ENCODE measurements around the gene BBS2. TPM values are rescaled to one million over a fixed set of nuclear protein-coding genes. Genes with fewer than 3 reads are reported as not detected.

The BBS2 gene
- total RNA-seq, 2 donors from 2014 or later, result 35.3 to 52.6 TPM

- H3K27me3 ChIP-seq (ENCODE audit: control insufficient read depth, insufficient read depth, low read length, poor library complexity, severe bottlenecking), result no peaks in the 10 kb centered on the region
- Mint-ChIP-seq H3K27me3 (ENCODE audit: insufficient read depth) (no peaks in the 10 kb centered on the region), H3K4me1 (peaks cover 12% of the 10 kb centered on the region), H3K4me3 (no peak overlapping the region), H3K36me3 (ENCODE audit: low read depth) (no peaks in the 10 kb centered on the region), H3K27ac (peak overlapping the region; percentile 56), H3K9me3 (no peaks in the 10 kb centered on the region)
- no peaks in the 10 kb centered on the region for H3K9me3 ChIP-seq (ENCODE audit: control insufficient read depth, low read length)
- no peak for TF ChIP-seq CTCF (conservative IDR thresholded peaks at IDR 0.05)
- no peak overlapping the region for H3K4me3 ChIP-seq (ENCODE audit: low read length)
- DNase-seq, result peak; percentile 72
- no peaks in the 10 kb centered on the region for H3K36me3 ChIP-seq (ENCODE audit: control insufficient read depth, insufficient read depth, low read length)
- H3K27ac ChIP-seq (ENCODE audit: low read depth, low read length), result peak overlapping the region; percentile 96
- 27 to 39% methylated on average over 10 to 12 of the region's 12 CpGs for WGBS, 2 experiments (ENCODE audit: insufficient coverage in 1 of 2, insufficient read length in 1 of 2)
- H3K9ac ChIP-seq (ENCODE audit: extremely low read depth, low read length, poor library complexity, severe bottlenecking), result no peak overlapping the region
- no peaks in the 10 kb centered on the region for H3K4me1 ChIP-seq (ENCODE audit: control insufficient read depth, insufficient read depth, low read length)
These were observed 27.5 kb upstream of the BBS2 start for GRCh38 chr16:56547120-56547948.

DNA sequence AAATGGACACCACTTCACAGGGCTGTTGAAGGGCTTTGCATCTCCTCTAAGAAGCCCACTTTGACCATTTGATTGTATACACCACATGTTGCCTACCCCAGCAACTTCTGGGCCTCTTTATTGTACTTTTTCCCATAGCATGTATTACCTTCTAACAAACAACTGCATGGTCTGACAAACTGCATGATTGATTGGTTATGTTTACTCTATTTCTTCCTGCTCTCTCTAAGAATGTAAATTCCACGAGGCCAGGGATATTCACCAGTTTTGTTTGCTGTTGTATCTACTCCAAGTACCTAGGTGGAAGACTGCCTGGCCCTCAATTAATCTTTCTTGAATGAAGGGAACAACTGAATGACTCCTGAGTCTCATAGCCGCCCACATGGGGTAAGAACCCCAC lies 22.2 kb upstream of the BBS2 start:
- Histone ChIP-seq H3K4me1 (ENCODE audit: control insufficient read depth, insufficient read depth, low read length) (no peaks in the 10 kb centered on the region), H3K27me3 (ENCODE audit: control insufficient read depth, insufficient read depth, low read length, poor library complexity, severe bottlenecking) (no peaks in the 10 kb centered on the region), H3K9ac (ENCODE audit: extremely low read depth, low read length, poor library complexity, severe bottlenecking) (no peak overlapping the region), H3K9me3 (ENCODE audit: control insufficient read depth, low read length) (no peaks in the 10 kb centered on the region), H3K36me3 (ENCODE audit: control insufficient read depth, insufficient read depth, low read length) (no peaks in the 10 kb centered on the region), H3K27ac (ENCODE audit: low read depth, low read length) (no peak overlapping the region), H3K4me3 (ENCODE audit: low read length) (no peak overlapping the region)
- peaks cover 2% of the 10 kb centered on the region for H3K36me3 Mint-ChIP-seq (ENCODE audit: low read depth)
- 81 to 83% methylated on average over 1 to 2 of the region's 2 CpGs for WGBS, 2 experiments (ENCODE audit: insufficient coverage in 1 of 2, insufficient read length in 1 of 2)
- peaks cover 8% of the 10 kb centered on the region for H3K9me3 Mint-ChIP-seq
- no peak overlapping the region for H3K27ac Mint-ChIP-seq
- no peak for DNase-seq
- no peak for TF ChIP-seq CTCF (conservative IDR thresholded peaks at IDR 0.05)
- peaks cover 2% of the 10 kb centered on the region for H3K4me1 Mint-ChIP-seq
- no peak overlapping the region for H3K4me3 Mint-ChIP-seq
- peaks cover 3% of the 10 kb centered on the region for H3K27me3 Mint-ChIP-seq (ENCODE audit: insufficient read depth)

- H3K36me3 ChIP-seq (ENCODE audit: control insufficient read depth, insufficient read depth, low read length), result no peaks in the 10 kb centered on the region
- TF ChIP-seq CTCF (conservative IDR thresholded peaks at IDR 0.05), result no peak
- WGBS, 2 experiments (ENCODE audit: insufficient coverage in 1 of 2, insufficient read length in 1 of 2), result 93% methylated on average over 4 of the region's 4 CpGs; no CpG with 5 or more reads in 1 of the 2 experiments
These were observed 19.8 kb upstream of the BBS2 start for GRCh38 chr16:56539656-56540055.

More at GRCh38 chr16:56539656-56540055, 19.8 kb upstream of the BBS2 start:
- H3K4me3 Mint-ChIP-seq, result no peak overlapping the region
- DNase-seq, result no peak
- no peak overlapping the region for H3K27ac Mint-ChIP-seq
- peaks cover 6% of the 10 kb centered on the region for H3K27me3 ChIP-seq (ENCODE audit: control insufficient read depth, insufficient read depth, low read length, poor library complexity, severe bottlenecking)
- peaks cover 8% of the 10 kb centered on the region for H3K9me3 Mint-ChIP-seq
- H3K27ac ChIP-seq (ENCODE audit: low read depth, low read length), result no peak overlapping the region
- no peak overlapping the region for H3K4me3 ChIP-seq (ENCODE audit: low read length)
- no peaks in the 10 kb centered on the region for H3K4me1 Mint-ChIP-seq
- peaks cover 7% of the 10 kb centered on the region for H3K27me3 Mint-ChIP-seq (ENCODE audit: insufficient read depth)
- no peak overlapping the region for H3K9ac ChIP-seq (ENCODE audit: extremely low read depth, low read length, poor library complexity, severe bottlenecking)
- H3K36me3 Mint-ChIP-seq (ENCODE audit: low read depth), result peaks cover 2% of the 10 kb centered on the region
- H3K4me1 ChIP-seq (ENCODE audit: control insufficient read depth, insufficient read depth, low read length), result no peaks in the 10 kb centered on the region
- no peaks in the 10 kb centered on the region for H3K9me3 ChIP-seq (ENCODE audit: control insufficient read depth, low read length)
